Esophagus (tissue), 2 donors: ENCODE measurements around the gene MYO19. TPM values are rescaled to one million over a fixed set of nuclear protein-coding genes. Genes with fewer than 3 reads are reported as not detected.
"Not testable (repeated sequence)": the region's sequence is repeated elsewhere in the genome, so short reads cannot be mapped to it uniquely, and the experiment has no call there.

Source experiments
- H3K27ac ChIP-seq, 2 donors: one replicate each; pipeline ENCODE4 v1.5.1; 2013; ENCODE audit warnings: low read depth in 2 of 2, mild to moderate bottlenecking in 2 of 2, inconsistent platforms in 1 of 2, low read length in 1 of 2, moderate library complexity in 1 of 2
- H3K27me3 ChIP-seq, 2 donors: one replicate each; pipeline ENCODE4 v1.6.1; 2013; ENCODE audit warnings: low read length in 2 of 2, control low read depth in 1 of 2, mild to moderate bottlenecking in 1 of 2; ENCODE audit not compliant: insufficient read depth in 2 of 2, control insufficient read depth in 1 of 2
- H3K36me3 ChIP-seq, 2 donors: one replicate each; pipeline ENCODE4 v1.6.1; 2013; ENCODE audit warnings: low read length in 1 of 2; ENCODE audit not compliant: control insufficient read depth in 2 of 2, insufficient read depth in 2 of 2
- H3K4me1 ChIP-seq, 2 donors: one replicate each; pipeline ENCODE4 v1.6.1; 2013; ENCODE audit warnings: low read length in 1 of 2; ENCODE audit not compliant: control insufficient read depth in 2 of 2, insufficient read depth in 2 of 2
- H3K4me3 ChIP-seq, 2 donors: one replicate each; pipeline ENCODE4 v1.5.1; 2013; ENCODE audit warnings: low read length in 2 of 2, mild to moderate bottlenecking in 2 of 2, low read depth in 1 of 2, moderate library complexity in 1 of 2
- H3K9me3 ChIP-seq, 2 donors: one replicate each; pipeline ENCODE4 v1.6.1; 2013; ENCODE audit warnings: mild to moderate bottlenecking in 2 of 2, low read depth in 1 of 2, low read length in 1 of 2, moderate library complexity in 1 of 2; ENCODE audit not compliant: control insufficient read depth in 2 of 2, insufficient read depth in 1 of 2
- WGBS, 2 donors: extraction: QIAGEN DNeasy Blood & Tissue Kit; methylation state at CpG; one replicate each; pipeline ENCODE4 v1.1.7; 2013; 5-methylcytosine and 5-hydroxymethylcytosine counted together
- polyA plus RNA-seq, 2 donors: library from polyadenylated mRNA; stranded (reverse); fragments of 200-250 nt; gene quantifications; one replicate each; pipeline ENCODE4 v1.2.3, GENCODE V29; 2013
- donor health status: healthy with polysubstance abuse.
- donor health status: Bipolar disorder and iron deficiency.

MYO19 gene
- polyA plus RNA-seq, 2 donors, result 46.9 to 64.6 TPM

DNA sequence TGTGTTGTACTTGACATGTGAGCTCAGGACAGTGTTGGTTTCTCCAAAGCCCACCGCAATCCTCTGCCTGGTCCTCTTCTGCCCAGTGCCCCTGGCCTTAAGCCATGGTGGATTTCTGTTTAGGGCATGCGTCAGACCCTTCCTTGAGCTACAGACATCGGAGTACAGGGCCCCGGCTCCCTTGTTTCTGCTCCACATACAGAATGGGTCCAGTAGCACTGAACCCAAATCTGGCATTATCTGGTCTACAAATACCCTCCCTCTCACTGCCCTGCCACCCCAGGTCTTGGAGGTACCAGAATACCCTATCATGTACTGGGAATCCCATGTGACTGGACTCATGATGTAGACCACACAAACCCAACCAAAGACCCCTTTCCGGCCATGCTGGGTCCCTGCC is 75.6 kb downstream of the MYO19 start:
- no peaks in the 10 kb centered on the region for H3K4me1 ChIP-seq
- H3K27me3 ChIP-seq, result no peaks in the 10 kb centered on the region
- peaks cover 0 to 5% of the 10 kb centered on the region in 2 donors for H3K9me3 ChIP-seq
- 89 to 94% methylated on average over 5 of the region's 5 CpGs for WGBS, 2 donors
- no peaks in the 10 kb centered on the region for H3K36me3 ChIP-seq
- H3K27ac ChIP-seq, result no peak overlapping the region
- no peak overlapping the region for H3K4me3 ChIP-seq

DNA sequence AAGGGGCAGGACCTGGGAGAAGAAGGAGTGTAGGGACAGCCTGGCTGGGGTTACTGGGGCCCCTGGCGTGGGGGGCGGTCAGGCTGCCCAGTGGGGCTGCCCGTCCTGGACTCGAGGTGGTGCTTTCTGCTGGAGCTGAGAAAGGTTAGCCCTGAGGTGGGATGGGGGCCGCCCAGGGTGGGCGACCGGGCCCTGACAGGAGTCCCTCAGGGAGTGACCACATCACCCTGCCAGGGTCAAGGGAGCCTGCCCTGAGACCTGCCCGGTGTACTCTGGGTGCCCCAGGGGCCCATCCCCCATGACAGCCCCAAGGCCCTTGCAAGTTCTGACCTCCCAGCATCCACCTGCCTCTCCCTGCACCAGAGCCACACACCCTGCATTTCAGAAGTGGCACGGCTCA is 77.0 kb downstream of the MYO19 start:
- WGBS, 2 donors, result 83 to 85% methylated on average over 8 to 9 of the region's 9 CpGs
- not testable (repeated sequence) for H3K27ac ChIP-seq, H3K4me3 ChIP-seq, H3K4me1 ChIP-seq, H3K27me3 ChIP-seq, H3K9me3 ChIP-seq, H3K36me3 ChIP-seq

GRCh38 chr17:36452888-36453287 is 81.8 kb downstream of the MYO19 start:
- H3K4me1 ChIP-seq, H3K27ac ChIP-seq, H3K9me3 ChIP-seq, H3K4me3 ChIP-seq, H3K36me3 ChIP-seq, H3K27me3 ChIP-seq: not testable (repeated sequence)
- WGBS, 2 donors, result 70 to 72% methylated on average over 9 of the region's 9 CpGs

GRCh38 chr17:36449997-36450396 is 84.7 kb downstream of the MYO19 start:
- not testable (repeated sequence) for H3K27me3 ChIP-seq, H3K4me3 ChIP-seq, H3K36me3 ChIP-seq, H3K27ac ChIP-seq, H3K4me1 ChIP-seq, H3K9me3 ChIP-seq
- 53 to 69% methylated on average over 7 to 11 of the region's 15 CpGs for WGBS, 2 donors

Other genes with a start within 250 kb of the MYO19 start
- gene TBC1D3G, start 211.0 kb downstream of the MYO19 start, polyA plus RNA-seq, result 10 to 100 TPM in 1 of 2 donors, not detected in 1; 20.5 TPM
- gene TBC1D3H, start 146.4 kb downstream of the MYO19 start, polyA plus RNA-seq, result not detected
- gene ZNHIT3, start 48.2 kb downstream of the MYO19 start, polyA plus RNA-seq, result 10 to 100 TPM; 14.7 to 37.0 TPM
- 1 to 10 TPM; 4.5 to 8.1 TPM for gene PIGW, start 119 bp upstream of the MYO19 start, polyA plus RNA-seq
- gene GGNBP2, start 10.1 kb upstream of the MYO19 start, polyA plus RNA-seq, result 10 to 100 TPM; 32.9 to 42.2 TPM
- 10 to 100 TPM; 10.7 to 15.0 TPM for gene DHRS11, start 57.0 kb upstream of the MYO19 start, polyA plus RNA-seq
- 1 to 10 TPM; 4.6 to 6.1 TPM for gene MRM1, start 66.7 kb upstream of the MYO19 start, polyA plus RNA-seq